GM21423 (cell line): Measurements from ENCODE around the gene FAM107B.

Experiments used
- ATAC-seq: cut with Tn5 transposase; IDR thresholded peaks from one replicate; pipeline ENCODE4 v1.9.1; 2021; ENCODE audit warnings: mild to moderate bottlenecking, moderate library complexity; ENCODE audit not compliant: unreplicated experiment

Gene FAM107B

DNA sequence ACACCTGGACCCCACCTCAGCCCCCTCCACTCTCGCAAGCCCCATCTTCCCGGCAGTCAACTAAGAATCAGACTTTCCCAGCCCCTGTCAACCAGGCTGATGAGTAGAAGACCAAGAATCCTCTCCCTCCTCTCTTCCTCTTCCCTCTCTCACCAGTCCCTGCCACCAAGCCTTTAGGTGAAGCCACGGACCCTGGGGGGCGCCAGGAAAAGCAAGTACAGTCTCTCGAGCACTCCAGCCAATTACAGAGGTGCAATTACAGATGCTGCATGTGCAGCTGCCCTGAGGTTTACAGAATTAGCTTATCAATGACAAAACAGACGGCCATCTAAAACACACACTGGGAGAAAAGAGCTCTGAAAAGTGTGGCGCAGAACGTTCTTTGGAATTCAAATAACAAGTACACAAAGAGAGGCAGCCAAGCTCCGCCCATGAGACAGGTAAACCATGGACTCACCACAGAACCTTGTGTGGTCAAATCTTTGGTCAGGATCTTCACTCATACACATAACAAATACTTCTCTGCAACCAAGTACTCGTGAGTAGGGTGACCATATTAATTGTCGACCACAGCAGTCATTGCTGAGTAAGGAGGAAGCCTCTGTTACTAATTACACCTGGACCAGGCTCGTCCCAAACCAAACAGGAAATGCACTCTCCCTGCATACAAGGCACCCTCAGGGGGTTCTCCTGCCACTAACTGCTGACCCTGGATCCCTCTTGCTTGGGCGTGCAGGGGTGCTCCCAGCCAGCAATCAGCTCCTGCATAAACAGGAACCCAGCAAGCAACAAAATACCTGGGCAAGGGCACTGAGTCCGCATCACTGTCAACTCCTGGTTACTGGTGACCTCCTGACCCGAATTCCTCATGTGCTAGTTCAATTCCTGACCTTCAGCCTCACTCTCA, 189.2 kb downstream of the FAM107B start:
- no peak for ATAC-seq

DNA sequence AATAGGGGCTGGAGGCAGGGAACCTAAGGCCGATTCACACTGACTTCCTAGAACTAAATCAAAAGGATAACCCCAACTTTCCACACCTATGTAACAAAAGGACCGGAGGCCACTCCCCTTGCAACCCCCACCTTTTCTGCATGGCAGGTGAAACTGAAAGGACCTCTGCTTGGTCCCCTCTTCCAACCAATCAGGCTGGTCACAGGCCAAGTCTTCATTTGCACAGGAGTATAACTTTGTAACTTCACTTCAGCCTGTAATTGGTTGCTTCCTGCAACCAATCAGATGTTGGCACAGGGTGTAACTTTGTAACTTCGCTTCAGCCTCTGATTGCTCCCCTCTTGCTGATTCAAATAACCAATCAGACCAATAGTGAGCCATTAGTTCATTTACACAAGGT, 190.0 kb downstream of the FAM107B start:
- ATAC-seq: no peak

DNA sequence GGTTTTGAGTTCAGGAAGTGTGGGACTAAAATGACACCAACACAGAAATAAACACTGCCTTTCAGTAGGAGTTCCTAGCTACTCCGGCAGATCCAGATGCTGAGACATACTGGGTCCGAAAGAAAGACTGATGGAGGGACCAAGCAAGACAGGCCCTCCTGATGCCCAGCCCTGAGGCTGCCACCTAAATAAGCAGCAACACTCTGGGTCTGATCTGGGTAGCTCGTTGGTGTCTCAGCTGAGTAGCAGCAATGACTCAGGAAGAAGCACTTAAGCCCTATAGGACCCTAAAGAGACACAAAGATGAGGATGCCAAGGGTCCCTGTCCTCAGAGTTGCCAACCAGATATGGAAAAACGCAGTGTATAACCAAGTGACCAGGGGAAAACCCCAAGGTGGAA, 190.7 kb downstream of the FAM107B start:
- ATAC-seq: no peak

DNA sequence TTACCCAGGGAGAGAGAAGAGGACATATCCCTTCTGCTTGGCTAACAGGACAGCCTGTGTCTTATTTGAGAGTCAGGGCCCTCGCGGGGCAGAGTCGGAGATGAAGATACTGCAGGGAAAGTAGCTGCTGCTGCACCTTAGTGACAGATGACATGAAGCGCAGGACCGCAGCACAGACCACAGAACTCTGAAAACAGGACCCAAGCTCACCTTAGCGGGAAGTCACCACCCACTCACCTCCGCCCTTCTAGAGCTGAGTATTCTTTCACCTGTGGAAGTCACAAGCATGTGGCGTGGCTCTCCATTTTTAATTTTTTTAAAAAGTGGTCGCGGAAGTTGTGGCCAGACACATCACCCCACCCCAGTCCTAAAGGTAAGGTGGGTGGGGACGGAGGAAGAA, 191.4 kb downstream of the FAM107B start:
- no peak for ATAC-seq

DNA sequence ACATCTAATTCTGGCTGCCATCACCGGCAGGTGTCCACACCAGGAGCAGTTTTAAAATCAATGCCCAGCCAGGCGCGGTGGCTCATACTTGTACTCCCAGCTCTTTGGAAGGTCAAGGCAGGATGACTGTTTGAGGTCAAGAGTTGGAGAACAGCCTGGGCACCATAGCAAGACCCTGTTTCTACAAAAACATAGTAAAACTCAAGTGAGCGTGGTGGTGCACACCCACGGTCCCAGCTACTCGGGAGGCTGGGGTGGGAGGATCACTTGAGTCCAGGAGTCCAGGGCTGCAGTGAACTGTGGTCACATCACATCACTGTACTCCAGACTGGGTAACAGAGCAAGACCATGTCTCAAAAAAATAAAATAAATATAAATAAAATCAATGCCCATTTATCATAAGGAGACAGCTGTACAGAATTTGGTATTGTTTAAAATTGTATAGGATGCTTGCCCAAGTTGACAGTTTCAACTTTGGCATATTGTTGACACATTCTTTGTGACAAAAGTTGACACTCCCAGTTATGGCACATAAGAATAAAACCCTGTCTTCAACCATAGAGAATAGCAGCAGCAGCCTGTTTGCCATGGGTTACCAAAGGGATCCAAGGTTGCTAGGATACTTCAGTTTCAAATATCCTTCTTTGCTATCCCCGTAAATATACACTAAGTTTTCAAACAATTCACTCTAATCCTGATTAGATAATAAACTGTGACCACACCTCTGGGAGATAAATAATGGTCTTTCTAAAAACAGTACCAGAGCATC, 193.0 kb downstream of the FAM107B start:
- no peak for ATAC-seq

DNA sequence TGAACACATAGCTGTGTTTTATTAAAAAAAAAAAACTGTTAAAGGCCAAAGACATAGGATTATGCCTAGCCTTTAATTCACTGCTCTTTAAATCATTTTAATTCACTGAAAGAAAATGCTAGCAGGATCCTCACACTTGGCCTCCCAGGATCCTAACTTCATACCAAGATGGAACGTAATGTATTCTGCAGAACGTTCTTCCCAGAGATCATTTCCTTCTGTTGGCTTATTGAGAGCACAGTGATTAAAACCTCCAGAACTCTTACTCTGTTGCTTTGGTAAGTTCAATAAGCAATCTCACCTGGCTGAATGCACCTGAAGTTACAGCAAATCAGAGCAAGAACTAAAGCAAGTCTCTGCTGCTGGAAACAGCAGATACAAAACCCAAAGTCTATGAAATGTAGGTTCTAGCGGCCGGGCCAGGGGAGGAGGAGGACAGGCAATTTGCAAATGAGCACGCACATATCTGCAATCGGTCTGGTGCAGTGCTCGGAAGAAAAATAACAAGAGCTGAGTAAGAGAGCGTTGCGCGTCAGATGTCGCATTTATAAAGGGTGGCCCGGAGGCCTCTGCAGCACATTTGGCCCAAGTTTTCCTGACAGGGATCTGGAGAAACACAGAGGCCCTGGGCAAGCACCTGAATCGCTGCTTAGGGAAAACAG, 193.9 kb downstream of the FAM107B start:
- ATAC-seq: no peak

DNA sequence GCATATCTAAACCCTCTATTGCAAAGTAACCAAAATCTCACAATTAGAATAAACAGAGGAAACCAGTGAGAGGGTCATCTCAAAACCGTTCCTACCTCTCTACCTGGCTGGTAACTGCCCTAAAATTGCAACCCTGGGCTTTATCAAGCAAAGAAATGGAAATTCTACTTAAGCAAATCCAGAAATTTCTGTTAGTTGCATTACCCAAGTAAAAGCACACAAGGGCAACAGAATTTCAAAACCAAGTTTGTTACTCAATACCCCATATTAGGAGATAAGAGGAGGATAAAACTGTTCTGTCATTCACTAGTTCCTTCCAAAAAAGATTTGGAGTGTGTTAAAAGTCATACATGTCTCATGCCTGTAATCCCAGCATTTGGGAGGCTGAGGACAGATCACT, 195.3 kb downstream of the FAM107B start:
- no peak for ATAC-seq

DNA sequence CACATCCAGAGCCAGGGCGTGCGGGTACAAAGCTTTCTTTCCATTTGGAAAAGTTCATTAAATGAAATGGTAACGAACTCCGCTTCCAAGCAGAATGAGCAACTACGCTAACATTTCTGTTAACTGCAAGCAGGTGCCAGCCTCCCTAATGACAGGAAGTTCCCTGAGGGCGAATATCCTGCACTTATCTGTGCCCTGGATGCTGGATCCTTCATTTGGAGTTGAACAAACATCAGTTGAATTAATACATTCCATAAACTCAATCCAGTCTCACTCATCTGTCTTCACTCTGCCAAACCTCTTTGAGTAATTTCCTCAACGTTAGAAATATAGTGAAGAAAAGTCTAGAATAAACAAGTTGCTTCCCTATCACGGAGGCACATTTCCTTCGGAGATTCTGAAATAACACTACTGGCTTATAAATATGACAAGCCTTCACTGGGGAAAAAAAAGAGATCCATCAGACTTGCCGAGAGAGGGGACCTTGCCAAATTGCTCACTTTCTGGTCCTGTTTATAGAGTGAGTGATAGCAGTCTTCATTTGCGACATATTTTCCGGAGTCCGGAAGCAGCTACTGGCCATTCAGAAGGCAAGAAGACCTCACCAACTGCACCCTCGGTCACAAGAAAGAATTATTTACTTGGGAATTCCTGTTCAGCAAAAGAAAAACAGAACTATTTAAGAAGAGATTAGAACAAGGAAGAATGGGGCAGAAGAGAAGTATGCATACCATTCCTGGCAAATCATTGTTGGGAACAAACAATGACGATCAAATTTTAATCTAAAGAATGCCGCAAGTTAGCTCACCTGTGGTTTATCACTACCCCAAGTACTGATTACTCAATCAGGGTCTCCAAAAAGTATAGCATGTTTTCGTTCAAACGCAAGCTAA, 196.4 kb downstream of the FAM107B start:
- ATAC-seq: no peak

DNA sequence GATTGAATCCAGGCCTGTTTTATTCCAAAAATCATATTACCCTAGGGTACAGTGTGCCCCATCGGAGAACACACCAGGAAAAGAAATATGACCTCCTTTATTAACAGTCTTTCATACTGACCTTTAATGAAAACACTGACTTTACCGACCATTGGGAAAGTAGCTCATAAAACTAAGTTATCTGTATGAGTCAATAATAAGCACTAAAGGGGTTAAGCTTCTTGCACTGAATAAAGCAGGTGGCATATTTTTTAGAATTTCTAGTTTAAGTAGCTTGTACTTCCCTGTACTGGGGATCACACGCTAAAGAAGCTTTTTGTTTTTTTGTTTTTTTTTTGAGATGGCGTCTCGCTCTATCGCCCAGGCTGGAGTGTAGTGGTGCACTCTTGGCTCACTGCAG, 199.8 kb downstream of the FAM107B start:
- ATAC-seq: no peak

DNA sequence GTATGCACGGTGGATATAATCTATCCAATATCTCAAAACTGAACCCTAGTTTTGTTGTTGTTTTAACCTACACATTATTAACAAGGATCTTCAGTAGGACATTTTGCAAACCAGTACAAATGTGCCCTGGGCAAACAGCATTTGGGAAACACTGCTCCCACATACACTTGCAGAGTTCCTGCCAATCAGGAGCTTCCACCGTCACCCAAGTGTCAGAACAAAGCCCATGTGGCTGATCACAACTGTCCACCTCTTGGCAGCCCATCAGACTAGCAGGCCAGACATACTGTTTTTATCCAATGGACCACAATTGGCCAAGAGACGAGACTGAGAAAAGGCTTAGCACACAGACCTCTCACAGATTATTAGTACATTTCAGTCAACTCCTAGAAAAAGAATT, 200.4 kb downstream of the FAM107B start:
- no peak for ATAC-seq

DNA sequence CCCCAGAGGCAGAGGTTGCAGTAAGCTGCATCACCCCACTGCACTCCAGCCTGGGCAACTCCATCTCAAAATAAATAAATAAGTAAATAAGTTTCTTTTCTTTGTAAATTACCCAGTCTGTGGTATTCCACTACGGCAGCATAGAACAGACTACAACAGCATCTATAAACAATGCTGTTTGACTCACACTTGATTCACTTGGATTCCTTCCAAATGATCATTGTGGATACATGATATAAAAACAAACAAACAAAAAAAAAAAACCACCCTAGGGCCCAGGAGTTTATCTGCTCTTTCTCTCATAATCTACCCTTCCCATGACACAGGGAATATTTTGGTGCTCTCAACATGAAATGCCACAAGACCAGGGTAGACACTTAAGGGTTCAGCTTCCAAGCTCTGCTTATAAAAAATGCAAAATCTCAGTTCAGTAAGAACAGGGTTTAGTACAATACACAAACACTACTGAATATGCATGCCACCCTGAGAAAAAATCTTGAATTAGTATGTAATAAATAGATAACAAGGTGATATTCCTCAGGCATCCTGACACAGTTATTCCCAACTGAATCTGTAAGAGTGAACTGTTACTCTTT, 200.9 kb downstream of the FAM107B start:
- no peak for ATAC-seq

DNA sequence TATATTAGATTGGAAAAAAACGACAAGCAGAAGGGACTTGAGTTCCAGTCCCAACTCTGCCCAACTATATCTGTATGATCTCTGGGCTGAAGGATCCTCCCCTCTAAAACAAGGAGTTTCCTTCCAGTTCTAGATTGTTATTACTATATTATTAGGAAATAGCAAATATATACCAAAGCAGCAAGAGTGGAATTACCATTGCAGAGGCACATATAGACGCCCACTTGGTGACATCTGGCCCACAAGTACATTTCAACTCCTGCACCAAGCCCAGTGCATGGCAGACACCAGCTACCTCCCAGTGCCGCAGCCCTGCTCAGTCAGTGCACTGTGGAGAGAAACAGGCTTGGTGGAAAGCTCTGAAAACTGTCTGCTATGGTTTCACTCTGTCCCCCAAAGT, 201.9 kb downstream of the FAM107B start:
- no peak for ATAC-seq

DNA sequence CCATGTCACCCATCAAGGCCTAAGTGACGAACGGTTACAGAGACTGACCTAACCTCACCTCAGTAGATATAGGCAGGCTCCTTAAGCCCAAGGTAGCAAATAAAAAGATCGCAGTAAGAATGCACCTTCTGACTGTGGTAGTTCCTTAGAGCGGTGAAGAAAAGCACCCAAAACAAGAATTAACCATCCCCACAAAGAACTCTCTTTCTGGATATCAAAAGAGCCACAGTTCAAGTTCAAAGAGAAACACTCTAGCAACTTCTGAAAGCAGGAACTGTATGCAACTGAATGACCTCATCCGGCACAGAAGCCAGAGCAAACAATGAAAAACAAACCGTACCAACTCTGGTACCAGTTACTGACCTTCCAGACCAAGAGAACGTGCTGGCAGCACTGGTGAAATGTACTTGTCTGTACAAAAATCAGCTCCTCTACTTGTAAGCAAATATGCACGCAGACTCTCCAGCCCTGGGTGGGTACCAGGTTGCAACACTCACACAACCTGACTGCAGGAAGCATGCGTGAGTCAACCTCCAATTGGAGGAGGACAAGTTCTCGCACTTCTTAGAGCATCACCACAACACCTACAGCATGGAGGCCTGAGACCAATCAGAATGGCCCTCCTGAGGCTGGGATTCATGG, 202.7 kb downstream of the FAM107B start:
- ATAC-seq: peak; percentile 70

DNA sequence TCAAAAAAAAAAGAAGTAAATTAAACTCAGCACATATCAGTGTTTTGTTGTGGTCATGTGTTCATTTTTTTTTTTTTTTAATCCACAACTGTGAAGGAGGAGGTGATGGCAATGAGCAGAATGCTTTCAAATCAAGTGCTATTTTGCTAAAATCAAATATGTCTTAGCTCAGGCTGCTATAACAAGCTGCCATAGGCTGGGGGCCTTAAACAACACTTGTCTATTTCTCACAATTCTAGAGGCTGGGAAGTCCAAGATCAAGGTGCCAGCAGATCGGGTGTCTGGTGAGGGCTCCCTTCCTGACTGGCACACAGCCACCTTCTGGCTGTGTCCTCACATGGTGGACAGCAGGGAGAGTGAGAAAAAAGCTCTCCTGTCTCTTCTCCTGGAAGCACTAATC, 203.9 kb downstream of the FAM107B start:
- ATAC-seq: no peak

DNA sequence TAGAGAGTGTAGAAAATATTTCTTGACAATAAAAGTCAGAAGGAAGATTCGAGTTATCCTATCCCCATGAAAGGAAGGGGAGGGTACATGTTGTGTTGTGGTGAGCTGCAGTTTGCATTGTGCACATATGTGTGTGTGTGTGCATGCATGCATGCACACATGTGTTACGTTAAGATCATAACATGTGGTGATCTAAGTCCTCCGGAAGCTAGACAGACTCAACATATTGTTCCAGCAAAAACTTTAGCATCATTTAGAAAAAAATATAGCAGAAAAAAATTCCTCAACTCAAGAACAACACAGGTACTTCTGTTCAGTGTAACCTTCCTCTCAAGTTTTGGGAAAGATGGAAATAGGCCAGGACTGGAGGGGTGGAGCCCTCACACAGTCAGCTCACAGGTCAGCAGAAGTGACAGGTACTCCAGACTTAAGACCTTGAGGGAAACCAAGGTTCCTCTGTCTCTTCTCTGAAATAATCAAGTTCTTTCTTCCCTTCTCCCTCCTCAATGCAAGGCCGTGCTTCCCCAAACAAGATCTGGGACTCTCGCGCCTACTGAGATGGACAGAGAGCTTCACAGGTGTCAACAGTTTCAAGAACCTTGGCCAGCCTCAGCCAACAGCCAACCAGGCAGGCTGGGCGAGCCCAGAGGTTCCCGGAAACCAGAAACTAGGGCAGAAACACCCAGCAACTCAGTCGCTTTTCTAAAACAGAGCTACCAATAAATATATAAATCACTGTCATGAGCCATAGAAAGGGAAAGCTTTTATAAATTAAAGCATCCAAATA, 205.2 kb downstream of the FAM107B start:
- ATAC-seq: no peak

DNA sequence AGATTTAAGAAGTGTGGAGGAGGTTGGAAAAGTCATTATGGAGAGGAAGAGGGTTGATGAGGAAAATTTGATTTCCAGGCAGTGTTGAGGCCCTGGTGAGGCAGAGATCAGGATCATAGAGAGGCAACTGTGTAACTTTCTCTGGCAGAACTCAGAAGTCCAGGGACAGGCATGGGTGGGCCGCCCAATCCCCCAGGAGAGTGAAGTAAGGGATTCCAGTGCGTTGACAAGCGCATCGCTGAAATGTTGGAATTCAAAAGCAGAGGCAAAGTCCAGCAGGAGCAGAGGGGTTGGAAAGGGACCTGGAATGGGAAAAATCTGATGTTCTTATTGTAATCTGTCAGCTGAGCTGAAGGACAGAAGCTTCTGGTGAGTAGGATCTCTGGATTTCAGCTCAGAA, 207.3 kb downstream of the FAM107B start:
- no peak for ATAC-seq

DNA sequence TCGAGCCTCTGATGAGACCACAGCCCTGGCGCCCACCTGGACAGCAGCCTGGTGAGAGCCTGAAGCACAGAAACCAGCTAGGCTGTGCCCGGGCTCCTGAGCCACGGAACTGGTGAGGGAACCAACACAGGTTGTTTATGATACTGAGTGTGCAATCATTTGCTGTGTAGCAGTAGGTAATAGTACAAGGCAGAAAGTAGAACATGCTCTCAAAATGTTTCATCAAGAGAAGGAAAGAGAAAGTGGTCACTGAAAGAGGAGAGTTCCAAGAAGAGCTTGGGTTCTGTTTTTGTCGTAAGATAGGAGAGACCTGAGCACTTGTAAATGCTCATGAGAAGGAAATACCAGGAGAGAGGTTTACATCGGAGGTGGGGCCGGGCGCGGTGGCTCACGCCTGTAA, 208.2 kb downstream of the FAM107B start:
- no peak for ATAC-seq

DNA sequence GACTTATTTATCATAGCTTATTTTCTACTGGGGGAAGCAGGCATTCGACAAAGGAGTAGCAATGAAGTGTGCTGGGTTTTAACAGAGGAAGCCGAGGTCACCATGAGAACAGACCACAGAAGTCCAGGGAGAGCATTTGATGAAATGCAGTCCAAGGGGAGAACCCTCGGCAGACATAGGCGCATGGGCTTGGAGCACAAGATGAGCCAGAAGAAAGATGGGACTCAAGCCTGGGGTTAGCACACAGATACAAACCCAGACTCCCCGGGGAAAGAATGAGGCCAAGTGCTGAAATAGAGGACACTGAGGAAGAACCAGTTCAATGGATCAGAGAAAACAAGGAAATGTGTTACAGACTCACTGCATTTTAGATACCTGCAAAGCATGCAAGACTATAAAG, 209.5 kb downstream of the FAM107B start:
- ATAC-seq: no peak

DNA sequence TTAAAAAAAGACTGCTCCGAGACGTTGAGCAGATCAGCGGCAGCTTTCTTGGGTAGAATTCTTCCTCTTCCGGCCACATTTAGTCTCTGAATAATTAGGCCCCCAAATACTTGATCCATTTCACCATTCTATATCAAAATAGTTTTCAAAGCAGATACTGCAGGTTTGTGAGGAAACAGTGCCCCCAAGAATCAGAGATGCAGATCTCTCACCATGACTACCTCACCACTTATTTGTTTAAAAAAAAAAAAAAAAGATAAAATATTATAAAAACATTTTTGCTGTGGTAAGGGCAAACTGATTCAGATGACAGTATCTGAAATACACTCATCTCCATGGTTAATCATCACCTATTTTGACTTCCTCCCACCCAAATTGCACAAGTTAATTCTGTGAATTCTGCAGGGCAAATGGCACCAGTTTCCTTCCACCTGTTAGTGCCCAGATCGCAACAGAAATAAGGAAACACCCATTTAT, 210.4 kb downstream of the FAM107B start:
- ATAC-seq: peak; percentile 56
